Breast epithelium (tissue), 3 donors: ENCODE measurements around the gene HOOK2.

Source experiments
- POLR2A ChIP-seq: fragments of 450-650 bp; IDR thresholded peaks from one replicate; pipeline ENCODE4 v1.6.1; 2016; ENCODE audit warnings: antibody characterized with exemption, mild to moderate bottlenecking, moderate library complexity
- TF ChIP-seq, protein P1 (sequence below), 3 donors: fragments of 450-650 bp; IDR thresholded peaks; one replicate each; pipeline ENCODE4 v1.5.1; 2016 to 2017; ENCODE audit warnings: antibody characterized with exemption in 3 of 3, mild to moderate bottlenecking in 3 of 3, moderate library complexity in 3 of 3

DNA sequence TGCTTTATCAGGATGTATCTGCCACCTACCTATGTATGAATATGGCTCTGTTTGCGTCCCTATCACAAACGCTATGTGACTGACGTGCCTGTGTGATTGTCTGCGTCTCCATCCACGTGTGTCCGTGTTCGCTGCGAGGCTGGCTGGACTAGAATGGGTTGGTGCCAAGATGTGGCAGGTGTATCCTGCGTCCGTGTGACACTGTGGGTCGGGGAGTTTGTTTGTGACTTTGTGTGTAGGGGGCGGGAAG, 6.7 kb upstream of the HOOK2 start:
- TF ChIP-seq, protein P1, sequence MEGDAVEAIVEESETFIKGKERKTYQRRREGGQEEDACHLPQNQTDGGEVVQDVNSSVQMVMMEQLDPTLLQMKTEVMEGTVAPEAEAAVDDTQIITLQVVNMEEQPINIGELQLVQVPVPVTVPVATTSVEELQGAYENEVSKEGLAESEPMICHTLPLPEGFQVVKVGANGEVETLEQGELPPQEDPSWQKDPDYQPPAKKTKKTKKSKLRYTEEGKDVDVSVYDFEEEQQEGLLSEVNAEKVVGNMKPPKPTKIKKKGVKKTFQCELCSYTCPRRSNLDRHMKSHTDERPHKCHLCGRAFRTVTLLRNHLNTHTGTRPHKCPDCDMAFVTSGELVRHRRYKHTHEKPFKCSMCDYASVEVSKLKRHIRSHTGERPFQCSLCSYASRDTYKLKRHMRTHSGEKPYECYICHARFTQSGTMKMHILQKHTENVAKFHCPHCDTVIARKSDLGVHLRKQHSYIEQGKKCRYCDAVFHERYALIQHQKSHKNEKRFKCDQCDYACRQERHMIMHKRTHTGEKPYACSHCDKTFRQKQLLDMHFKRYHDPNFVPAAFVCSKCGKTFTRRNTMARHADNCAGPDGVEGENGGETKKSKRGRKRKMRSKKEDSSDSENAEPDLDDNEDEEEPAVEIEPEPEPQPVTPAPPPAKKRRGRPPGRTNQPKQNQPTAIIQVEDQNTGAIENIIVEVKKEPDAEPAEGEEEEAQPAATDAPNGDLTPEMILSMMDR (IDR thresholded peaks at IDR 0.05) = no peak
- no peak for TF ChIP-seq POLR2A
